NCI-H1048 (cell line): ENCODE results near the gene SUB1.
"Not testable (repeated sequence)": the region's sequence is repeated elsewhere in the genome, so short reads cannot be mapped to it uniquely, and the experiment has no call there.

Experiments used
- DNase-seq: peaks from one replicate; lab custom pipeline; 2025; lab: John Stamatoyannopoulos, UW

The SUB1 gene

GRCh38 chr5:32566319-32567111, 18.8 kb upstream of the SUB1 start:
- DNase-seq = no peak

- no peak for DNase-seq
These were observed 14.2 kb upstream of the SUB1 start for GRCh38 chr5:32571128-32571527.

DNA sequence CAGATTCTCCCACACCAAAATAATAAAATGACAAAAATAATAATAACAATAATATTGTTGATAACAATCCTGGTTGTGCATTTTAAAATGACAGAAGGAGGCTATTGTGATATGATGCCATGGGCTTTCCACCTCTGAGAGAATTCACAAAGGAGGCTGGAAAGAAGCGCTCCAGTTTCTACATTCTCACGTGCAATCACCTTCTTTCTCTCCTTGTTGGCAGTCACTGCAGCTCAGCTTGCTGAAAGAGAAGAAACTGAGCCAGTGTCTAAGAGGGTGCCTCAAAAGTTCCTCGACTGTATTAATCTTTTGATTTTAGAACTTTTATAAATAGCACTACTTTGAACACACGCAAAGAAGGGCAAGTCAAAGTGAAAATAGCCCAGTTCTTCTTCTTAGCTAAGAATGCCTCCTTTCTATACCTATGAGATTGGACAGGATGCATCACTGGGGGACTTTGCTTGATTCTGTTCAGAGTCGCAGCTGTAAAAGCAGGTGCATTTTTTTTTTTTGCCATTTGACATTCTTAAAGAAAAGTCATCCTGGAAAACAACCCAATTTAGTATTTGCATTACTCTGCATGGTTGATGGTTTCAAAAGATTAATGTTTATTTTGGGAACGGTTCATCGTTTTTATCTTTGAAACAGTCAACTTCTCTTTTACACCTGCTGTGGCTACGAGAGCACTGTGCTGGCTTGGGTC, 12.4 kb upstream of the SUB1 start:
- DNase-seq = no peak

DNA sequence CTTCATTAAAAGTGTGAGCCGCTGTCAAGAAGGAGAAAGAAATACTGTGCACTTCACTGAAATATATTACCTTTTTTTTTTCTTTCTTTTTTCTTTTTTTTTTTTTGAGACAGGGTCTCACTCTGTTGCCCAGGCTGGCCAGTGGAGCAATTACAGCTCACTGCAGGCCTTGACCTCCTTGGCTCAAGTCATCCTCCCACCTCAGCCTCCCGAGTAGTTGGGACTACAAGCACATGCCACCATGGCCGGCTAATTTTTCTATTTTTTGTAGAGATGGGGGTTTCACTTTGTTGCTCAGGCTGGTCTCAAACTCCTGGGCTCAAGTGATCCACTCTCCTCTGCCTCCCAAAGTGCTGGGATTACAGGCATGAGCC, 11.9 kb upstream of the SUB1 start:
- not testable (repeated sequence) for DNase-seq

DNA sequence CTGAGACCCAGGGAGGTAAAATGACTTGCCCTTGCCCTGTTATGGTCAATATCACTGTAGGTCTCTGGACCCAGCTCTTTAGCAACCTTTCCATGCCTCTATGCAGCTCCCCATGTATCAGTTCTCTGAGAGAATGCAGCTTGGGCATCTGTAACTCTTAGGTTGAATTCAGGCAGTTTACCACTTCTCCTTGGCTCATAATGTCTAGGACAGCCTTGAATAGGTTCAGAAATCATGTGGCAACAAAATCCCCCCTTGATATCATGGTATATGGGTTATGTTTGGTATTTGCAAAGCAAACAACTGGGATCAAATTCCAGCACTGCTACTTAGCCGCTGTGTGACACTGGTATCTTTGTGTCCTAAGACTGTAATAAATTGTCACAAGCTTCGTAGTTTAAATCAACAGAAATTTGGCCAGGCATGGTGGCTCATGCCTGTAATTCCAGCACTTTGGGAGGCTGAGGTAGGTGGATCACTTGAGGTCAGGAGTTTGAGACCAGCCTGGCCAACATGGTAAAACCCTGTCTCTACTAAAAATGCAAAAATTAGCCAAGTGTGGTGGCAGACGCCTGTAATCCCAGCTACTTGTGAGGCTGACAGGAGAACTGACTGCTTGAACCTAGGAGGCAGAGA, 10.7 kb upstream of the SUB1 start:
- no peak for DNase-seq

- DNase-seq = no peak
These were observed 7.0 kb upstream of the SUB1 start for GRCh38 chr5:32578363-32578762.

- no peak for DNase-seq
These were observed 6.6 kb upstream of the SUB1 start for GRCh38 chr5:32578764-32579163.

- no peak for DNase-seq
These were observed 4.2 kb upstream of the SUB1 start for GRCh38 chr5:32581010-32581785.

DNA sequence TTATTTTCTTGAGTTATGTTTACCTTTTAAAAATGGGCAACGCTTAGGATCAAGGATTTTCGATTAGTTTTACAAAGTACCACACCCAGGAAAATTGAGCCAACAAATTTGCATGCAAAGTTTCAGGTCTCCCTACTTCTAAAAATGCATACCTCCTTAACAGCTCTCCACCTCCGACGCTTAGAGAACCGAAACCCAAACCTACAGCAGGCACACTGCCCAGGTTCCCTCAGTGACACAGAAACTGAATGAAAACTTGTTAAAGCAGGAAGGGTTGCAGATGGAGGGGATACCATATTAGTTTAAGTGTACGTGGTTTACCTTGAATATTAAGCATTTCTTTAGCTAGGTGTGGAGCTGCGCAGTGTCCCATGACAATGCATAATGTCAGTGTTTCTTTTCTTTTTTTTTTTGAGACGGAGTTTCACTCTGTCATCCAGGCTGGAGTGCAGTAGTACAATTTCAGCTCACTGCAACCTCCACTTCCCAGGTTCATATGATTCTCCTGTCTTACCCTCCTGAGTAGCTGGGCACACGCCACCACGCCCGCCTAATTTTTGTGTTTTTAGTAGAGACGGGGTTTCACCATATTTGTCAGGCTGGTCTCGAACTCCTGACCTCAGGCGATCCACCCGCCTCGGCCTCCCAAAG, 1.6 kb upstream of the SUB1 start:
- DNase-seq = no peak

GRCh38 chr5:32584646-32585045, 711 bp upstream of the SUB1 start:
- DNase-seq = no peak

DNA sequence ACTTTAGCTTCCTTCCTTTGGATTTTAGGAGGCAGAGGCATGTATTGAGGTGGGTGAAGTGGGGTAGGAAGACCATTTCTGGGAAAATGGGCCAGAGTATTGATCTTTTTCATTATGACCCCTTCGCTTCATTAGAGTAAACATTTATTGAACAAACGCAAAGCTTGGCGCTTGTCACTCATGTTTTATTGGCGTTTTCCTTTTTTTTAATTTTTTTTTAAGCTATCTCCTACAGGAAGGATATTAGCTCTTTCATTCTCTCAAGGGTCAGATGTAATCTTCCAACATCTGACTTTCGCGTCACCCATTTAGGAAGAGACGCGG, 273 bp upstream of the SUB1 start:
- DNase-seq = no peak

DNA sequence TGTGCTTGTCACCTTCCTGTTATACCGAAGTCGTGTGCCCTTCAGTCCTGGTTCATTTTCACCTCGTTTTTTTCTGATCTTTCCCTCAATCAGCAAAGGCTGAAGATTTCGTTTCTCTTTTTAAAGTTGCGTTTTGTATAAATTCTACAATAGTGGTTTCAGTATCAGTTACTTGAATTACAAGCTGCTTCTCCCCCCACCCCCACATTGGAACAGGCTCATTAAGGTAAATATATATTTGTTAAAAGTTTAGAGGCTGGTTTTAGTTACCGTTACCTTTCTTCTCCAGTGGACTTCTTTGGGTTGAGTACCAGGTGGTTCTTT, 881 bp downstream of the SUB1 start:
- no peak for DNase-seq

DNA sequence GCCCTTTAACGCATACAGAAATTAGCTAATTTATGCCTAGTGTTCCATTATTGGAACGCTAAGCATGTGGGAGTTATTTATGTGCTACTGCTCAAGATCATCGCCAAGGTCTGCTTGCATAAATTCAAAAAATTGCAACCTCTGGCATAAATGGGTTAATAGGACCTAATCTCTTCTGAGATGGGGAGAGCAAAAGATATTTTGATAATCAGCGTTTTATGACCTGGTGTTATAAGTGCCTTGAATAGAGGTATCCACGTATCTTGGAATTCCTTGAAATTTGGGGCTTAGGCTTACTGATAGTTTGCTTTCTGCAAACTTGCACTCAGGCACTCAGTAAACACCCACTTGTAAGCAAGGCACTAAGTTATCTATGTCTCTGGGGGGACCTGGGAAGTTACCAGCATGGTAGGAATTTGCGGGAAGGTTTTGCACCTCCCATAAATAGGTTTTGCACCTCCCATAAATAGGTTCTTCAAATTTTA, 1.8 kb downstream of the SUB1 start:
- no peak for DNase-seq

DNA sequence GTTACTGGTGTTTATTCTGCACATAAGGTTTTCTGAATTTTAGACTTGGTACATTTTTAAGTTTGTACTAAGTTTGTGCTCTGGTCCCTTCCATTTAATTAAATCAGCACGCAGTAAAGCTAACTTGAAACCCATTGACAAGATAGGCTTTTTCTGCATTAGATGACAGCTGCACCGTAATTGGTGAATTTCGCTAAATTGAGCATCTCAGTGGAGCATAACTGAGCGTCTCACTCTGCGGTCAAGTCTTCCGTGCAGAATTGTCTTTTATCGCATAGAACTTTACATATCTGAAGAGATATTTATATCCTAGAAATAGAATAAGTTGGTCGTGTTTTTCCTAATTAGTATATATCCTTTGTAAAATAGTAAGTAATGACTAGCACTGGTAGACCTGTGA, 4.1 kb downstream of the SUB1 start:
- no peak for DNase-seq

DNA sequence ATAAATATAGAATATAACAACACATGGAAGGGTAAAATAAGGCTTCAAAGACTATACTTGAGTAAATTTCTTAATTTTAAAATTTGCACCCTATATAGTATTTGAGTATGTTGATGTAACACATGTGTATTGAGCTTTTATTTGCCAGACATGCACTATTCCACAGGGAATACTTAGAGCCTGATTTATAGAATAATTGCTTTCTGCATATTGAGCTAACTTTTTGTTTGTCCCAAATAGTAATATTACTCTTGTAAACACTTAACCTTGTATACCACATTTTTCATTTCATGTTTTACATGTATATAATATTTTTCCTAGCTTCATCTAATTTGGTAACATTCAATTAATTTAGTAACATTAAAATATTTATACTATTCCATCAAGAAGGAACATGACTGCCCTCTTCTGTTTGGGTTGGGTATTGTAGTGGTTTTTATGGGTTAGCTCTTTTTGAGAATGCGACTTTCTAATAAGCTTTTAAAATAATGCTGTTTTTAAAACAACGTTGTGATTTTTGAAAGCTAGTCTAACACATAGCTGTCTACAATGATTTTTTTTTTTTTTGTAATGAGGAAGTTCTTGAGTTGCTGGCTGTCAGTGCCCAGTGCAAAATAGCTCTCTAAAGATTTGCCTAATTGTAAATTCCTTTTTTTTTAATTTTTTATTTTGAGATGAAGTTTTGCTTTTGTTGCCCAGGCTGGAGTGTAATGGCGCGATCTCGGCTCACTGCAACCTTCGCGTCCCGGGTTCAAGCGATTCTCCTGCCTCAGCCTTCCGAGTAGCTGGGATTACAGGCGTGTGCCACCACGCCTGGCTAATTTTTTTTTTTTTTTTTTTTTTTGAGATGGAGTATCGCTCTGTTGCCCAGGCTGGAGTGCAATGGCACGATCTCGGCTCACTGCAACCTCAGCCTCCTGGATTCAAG, 4.8 kb downstream of the SUB1 start:
- peak; percentile 2 for DNase-seq

DNA sequence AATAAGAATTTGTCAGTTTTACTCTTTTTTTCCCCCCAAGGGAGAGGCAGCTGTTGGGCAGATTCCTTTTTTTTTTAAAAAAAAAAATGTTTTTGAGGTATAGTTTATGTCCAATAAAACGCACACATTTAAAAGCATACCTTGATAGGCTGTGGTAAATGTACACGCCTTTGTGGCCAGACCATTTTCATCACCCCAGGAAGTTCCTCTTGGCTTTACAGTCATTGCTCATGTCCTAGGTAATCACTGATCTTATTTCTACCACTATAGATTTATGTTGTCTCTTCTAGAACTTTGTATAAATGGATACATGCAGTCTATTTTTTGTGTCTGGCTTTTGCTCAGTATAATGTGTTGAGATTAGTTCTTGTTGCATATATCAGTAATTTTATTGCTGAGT, 9.8 kb downstream of the SUB1 start:
- no peak for DNase-seq

DNA sequence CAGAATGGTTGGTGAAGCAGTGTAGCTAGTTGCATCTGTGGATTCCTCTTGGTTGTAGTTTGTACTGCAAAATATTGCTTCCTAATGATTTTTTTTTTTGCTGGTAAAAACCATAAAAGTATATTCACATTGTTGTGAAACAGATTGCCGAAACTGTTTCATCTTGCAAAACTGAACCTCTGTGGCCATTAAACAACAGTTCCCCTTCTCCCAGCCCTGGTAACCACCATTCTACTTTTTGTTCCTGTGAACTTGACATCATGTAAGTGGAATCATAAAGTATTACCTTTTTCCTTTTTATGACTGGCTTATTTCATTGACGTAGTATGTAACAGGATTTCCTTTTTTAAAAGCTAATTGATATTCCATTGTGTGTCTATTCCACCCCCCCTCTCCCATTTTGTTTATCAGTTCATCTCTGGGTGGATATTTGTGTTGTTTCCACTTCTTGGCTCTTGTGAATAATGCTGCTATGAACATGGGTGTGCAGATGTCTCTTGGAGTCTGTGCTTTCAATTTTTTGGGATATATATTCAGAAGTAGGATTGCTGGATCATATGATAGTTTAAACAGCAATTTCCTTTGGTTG, 11.8 kb downstream of the SUB1 start:
- no peak for DNase-seq

DNA sequence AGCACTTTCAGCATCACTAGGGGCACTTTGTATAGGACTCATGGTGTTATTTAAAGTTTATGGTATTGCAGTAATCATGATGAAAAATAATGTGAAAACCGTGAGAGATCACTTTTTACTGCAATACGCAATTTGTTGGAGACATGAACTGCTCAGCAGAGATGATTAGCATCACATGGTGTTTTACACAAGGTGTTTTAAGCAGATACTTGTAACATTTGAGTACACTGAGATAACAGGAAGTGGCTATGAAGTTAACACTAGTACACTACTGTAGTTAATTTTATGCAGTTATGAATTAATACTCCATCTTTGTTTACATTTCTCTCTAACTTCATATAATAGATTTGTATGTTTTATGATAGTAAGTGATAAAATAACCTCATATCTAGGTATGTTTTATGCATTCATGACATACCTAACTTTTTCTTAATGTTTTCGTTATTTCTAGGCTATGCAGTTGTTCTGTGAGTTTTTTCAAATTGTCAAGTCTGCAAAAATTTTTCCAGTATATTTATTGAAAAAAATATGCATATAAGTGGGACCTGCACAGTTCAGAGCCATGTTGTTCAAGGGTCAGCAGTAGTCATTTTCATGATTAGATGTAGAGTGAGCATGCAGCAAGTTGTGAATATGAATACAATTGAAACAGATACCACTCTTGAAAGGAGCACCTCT, 13.0 kb downstream of the SUB1 start:
- DNase-seq = no peak

- no peak for DNase-seq
These were observed 13.7 kb downstream of the SUB1 start for GRCh38 chr5:32598997-32599549.
